NCI-H2081 (cell line): ENCODE measurements around the gene CHCHD6.

Source experiments
- DNase-seq, 2 experiments: peaks; one replicate each; lab custom pipeline; 2025; lab: John Stamatoyannopoulos, UW

Gene CHCHD6

GRCh38 chr3:126959136-126959920, 255.3 kb downstream of the CHCHD6 start:
- no peak for DNase-seq

- peak; percentile 84 to 92 for DNase-seq
Measured at GRCh38 chr3:126959921-126960603, 256.0 kb downstream of the CHCHD6 start.

GRCh38 chr3:126960604-126960995, 256.6 kb downstream of the CHCHD6 start:
- peak in 1 of 2 experiments; percentile 81 for DNase-seq

- no peak for DNase-seq
Measured at GRCh38 chr3:126961191-126961790, 257.3 kb downstream of the CHCHD6 start.

- DNase-seq, result no peak
Measured at GRCh38 chr3:126961791-126962461, 257.9 kb downstream of the CHCHD6 start.

GRCh38 chr3:126962756-126963155, 258.7 kb downstream of the CHCHD6 start:
- no peak for DNase-seq

GRCh38 chr3:126963261-126964190, 259.5 kb downstream of the CHCHD6 start:
- no peak for DNase-seq

- DNase-seq, result no peak
Measured at GRCh38 chr3:126964261-126964660, 260.2 kb downstream of the CHCHD6 start.

- no peak for DNase-seq
Measured at GRCh38 chr3:126964950-126965349, 260.9 kb downstream of the CHCHD6 start.

- no peak for DNase-seq
Measured at GRCh38 chr3:126965526-126966080, 261.6 kb downstream of the CHCHD6 start.

- no peak for DNase-seq
Measured at GRCh38 chr3:126967386-126967785, 263.3 kb downstream of the CHCHD6 start.

- DNase-seq, result no peak
Measured at GRCh38 chr3:126968391-126969390, 264.7 kb downstream of the CHCHD6 start.

GRCh38 chr3:126969586-126969985, 265.5 kb downstream of the CHCHD6 start:
- no peak for DNase-seq

GRCh38 chr3:126970101-126970500, 266.1 kb downstream of the CHCHD6 start:
- no peak for DNase-seq

- no peak for DNase-seq
Measured at GRCh38 chr3:126970921-126971320, 266.9 kb downstream of the CHCHD6 start.

GRCh38 chr3:126971891-126972351, 267.9 kb downstream of the CHCHD6 start:
- no peak for DNase-seq

GRCh38 chr3:126972866-126973265, 268.8 kb downstream of the CHCHD6 start:
- DNase-seq, result no peak

GRCh38 chr3:126973814-126974213, 269.8 kb downstream of the CHCHD6 start:
- DNase-seq, result no peak

- no peak for DNase-seq
Measured at GRCh38 chr3:126974756-126975155, 270.7 kb downstream of the CHCHD6 start.

GRCh38 chr3:126976906-126977305, 272.9 kb downstream of the CHCHD6 start:
- DNase-seq, result no peak
